Measurements from ENCODE around the gene ZNRF3.

ZNRF3 gene

GRCh38 chr22:28869736-28870135, 13.6 kb upstream of the ZNRF3 start:
- no peak for TF ChIP-seq CTCF (IDR thresholded peaks at IDR 0.05)
- TF ChIP-seq ZFX (IDR thresholded peaks at IDR 0.05; ENCODE audit: borderline replicate concordance) = no peak

GRCh38 chr22:28873183-28873963, 10.0 kb upstream of the ZNRF3 start:
- no peak overlapping the region for H3K27ac ChIP-seq
- TF ChIP-seq ZFX (IDR thresholded peaks at IDR 0.05; ENCODE audit: borderline replicate concordance) (no peak), CTCF (IDR thresholded peaks at IDR 0.05) (no peak)

More at GRCh38 chr22:28869736-28870135, 13.6 kb upstream of the ZNRF3 start:
- H3K27ac ChIP-seq = no peak overlapping the region

GRCh38 chr22:28874061-28874460, 9.3 kb upstream of the ZNRF3 start:
- no peak for TF ChIP-seq CTCF (IDR thresholded peaks at IDR 0.05)
- TF ChIP-seq ZFX (IDR thresholded peaks at IDR 0.05; ENCODE audit: borderline replicate concordance) = no peak

DNA sequence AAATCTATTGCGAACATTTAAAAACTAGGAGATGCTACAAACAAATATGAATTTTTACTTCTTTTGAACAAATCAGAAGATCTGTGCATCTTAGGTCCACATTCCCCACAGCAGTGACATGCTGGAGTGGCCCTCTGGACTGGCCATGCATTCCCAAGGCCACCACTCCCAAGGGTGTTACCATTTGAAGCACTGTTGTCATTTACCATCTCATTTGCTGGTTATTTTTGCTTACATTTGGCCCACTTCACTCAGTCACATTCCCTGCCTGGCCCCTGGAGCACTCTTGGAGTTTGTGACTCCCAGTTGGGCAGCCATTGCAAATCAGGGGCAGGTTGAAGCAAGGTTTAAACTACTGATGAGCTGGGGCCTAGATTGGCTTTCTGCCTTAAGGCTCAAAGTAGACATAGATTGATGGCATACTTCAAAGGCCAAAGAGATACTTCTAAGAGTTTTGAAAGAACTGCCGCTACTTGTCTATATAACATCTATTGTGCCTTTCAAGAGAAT, 8.5 kb upstream of the ZNRF3 start:
- TF ChIP-seq ZFX (IDR thresholded peaks at IDR 0.05; ENCODE audit: borderline replicate concordance) (no peak), CTCF (IDR thresholded peaks at IDR 0.05) (no peak)
- H3K27ac ChIP-seq = no peak overlapping the region

More at GRCh38 chr22:28874061-28874460, 9.3 kb upstream of the ZNRF3 start:
- no peak overlapping the region for H3K27ac ChIP-seq

DNA sequence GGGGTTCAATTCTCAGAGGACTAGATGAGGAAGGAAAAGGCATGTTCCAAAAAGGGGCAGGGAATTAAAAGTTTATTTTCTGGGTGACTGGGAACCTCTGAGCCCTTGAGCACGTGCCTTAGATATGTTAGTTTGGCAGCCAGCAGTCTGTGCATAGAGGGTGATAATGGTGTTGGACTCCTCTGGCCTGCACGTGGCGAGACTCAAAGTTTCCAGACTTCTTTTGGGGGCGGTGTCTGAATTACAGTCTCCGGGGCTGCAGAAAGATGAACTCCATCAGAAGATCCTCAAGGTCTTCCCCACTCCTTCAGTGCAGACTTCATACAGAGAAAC, 861 bp upstream of the ZNRF3 start:
- no peak for TF ChIP-seq CTCF (IDR thresholded peaks at IDR 0.05)
- TF ChIP-seq ZFX (IDR thresholded peaks at IDR 0.05; ENCODE audit: borderline replicate concordance) = no peak
- peak overlapping the region; percentile 54 for H3K27ac ChIP-seq

- H3K27ac ChIP-seq = peak overlapping the region; percentile 57
- TF ChIP-seq CTCF (IDR thresholded peaks at IDR 0.05) = no peak
- no peak for TF ChIP-seq ZFX (IDR thresholded peaks at IDR 0.05; ENCODE audit: borderline replicate concordance)
These were observed 215 bp downstream of the ZNRF3 start for GRCh38 chr22:28883657-28883916.

- peak overlapping the region; percentile 57 for H3K27ac ChIP-seq
- peak; percentile 37 for TF ChIP-seq CTCF (IDR thresholded peaks at IDR 0.05)
- no peak for TF ChIP-seq ZFX (IDR thresholded peaks at IDR 0.05; ENCODE audit: borderline replicate concordance)
These were observed 760 bp downstream of the ZNRF3 start for GRCh38 chr22:28883917-28884746.
